Activated CD8-positive, alpha-beta memory T cell treated with anti-CD3 and anti-CD28 coated beads for 4 hours (primary cell): ENCODE data around the gene FLNB.
"Not testable (repeated sequence)": the region's sequence is repeated elsewhere in the genome, so short reads cannot be mapped to it uniquely, and the experiment has no call there.

ENCODE experiments used
- DNase-seq, 2 donors: peaks; one replicate each; pipeline ENCODE4 v3.0.0-alpha.2; 2020; ENCODE audit warnings: low read depth in 2 of 2

FLNB gene

DNA sequence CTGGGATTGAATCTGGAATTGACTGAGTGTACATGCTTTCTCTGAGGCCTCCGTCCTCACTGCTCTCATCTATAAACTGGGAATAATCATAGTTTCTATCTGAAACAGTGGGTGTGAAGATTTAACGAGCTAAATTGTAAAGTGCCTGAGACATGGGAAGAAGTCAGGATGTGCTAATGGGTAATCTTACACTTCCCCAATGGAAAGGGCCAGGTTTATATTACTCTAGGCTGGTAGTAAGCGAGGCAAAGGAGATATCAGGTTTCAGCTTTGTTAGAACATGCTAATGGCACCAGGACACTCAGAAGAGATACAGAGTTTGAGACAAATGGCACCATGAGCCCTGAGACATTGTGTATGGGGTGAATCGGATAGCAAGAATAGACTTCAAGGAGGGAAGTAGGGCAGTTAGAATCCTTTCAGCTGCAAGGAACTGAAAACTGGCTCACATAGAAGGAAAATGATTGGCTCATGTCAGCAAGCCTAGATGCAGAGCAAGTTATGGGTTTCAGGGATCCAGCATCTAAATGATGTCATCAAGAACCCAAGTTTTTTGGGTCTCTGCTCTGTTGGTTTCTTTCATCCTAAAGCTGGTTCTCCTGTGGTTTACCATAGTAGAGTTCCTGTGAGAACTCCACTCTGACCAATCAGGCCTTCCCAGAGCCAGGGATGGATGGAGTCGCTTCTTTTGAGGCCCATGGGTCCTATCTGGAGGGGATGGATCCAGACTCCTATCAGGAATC is 21.8 kb downstream of the FLNB start:
- no peak for DNase-seq

DNA sequence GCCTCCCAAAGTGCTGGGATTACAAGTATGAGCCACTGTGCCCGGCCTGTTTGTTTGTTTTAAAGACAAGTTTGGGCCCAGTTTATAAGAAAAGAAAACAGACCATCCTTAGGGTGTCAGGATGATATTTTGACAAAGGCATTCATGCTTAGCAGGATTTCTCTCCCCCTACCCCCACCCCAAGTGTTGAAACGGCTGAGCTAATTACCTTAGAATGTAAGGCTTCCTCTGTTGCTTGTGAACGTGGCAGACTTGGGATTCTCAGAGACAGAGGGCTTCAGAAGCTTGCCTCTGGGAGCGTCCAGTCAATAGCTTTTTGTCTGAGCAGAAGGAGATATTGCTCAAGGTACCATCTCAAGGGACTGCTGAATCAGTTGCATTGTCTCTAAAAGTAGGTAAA is 24.0 kb downstream of the FLNB start:
- DNase-seq: no peak

DNA sequence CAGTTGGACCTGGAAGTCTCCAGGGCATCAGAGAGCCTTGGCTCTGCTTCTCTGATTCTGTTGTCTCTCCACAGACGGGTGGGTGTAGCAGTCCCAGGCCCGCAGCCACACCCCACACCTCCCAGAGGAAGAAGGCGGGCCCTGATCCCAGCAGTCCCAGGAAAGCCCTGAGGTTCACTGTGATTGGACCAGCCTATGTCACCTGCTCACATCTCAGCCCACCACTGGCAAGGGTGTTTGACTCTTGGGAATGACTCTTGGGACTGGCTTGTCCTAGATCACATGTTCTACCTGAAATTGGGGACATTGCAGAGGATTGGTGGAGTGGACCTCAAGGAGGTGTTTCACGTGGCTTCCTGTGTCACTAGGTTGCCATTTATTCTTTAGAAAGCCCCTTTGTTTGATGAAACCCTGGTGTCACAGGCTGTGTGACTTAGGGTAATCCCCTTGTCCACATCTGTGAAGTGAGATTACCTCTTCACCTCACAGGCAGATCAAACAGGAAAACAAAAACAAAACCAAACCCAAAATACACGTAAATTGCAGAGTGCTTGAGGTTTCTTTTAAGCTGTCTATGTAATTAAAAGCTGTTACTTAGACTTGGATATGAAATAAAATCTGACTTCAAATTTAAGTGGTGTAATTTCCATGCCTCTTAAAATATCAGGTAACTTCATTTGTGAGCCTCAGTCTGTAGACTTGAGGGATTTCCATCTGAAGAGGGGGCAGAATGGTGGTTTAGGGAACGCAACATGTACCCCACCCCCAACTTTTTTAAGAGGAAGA is 26.7 kb downstream of the FLNB start:
- DNase-seq: peak in 1 of 2 donors; percentile 8

DNA sequence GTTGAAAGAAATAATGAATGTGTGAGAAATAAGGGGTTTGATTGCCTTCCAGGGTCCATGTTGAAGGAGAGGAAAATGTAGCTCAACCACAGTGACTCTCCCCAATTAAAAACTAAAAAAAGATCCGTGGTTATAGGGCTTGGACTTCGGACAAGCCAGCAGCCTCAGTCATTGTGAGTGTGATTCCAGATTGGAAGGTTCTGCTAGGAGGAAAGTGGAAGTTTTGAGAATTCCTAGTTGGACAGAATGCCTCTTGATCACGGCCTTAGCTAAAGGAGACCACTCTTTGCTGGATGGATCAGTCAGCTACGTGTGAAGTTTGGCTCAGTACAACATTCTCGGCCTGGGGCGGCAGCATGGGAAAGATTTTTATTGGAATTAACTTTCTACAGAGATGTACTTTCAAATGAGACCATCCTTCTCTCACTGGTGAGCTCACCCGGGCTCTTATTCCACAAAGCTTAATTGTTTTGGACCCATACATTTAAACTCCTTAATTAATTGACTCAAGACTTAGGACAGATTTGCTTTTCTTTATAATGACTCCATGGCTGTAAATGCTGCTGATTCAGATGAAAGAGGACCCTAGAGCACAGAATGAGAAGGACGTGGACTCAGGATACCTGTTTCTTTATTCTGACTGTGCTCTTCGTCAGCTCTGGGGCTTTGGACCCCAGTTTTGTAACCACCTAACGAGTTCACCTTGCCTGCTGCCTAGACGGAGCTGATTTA is 27.5 kb downstream of the FLNB start:
- no peak for DNase-seq

DNA sequence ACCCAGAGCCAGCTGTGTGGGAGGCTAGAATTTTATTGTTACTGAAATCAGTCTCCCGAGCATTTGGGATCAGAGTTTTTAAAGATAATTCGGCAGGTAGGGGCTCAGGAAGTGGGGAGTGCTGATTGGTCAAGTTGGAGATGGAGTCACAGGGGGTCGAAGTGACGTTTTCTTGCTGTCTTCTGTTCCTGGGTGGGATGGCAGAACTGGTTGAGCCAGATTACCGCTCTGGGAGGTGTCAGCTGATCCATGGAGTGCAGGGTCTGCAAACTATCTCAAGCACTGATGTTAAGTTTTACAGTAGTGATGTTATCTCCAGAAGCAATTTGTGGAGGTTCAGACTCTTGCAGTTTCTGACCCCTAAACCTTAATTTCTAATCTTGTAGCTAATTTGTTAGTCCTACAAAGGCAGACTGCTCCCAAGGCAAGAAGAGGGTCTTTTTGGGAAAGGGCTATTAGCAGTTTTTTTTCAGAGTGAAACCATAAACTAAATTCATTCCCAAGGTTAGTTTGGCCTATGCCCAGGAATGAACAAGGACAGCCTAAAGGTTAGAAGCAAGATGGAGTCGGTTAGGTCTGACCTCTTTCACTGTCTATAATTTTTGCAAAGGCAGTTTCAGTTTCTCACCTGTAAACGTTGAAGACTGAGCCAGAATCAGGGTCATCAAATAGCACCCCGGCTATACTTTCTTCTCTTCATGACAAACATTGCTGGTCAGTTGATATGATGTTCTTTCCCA is 28.2 kb downstream of the FLNB start:
- no peak for DNase-seq

DNA sequence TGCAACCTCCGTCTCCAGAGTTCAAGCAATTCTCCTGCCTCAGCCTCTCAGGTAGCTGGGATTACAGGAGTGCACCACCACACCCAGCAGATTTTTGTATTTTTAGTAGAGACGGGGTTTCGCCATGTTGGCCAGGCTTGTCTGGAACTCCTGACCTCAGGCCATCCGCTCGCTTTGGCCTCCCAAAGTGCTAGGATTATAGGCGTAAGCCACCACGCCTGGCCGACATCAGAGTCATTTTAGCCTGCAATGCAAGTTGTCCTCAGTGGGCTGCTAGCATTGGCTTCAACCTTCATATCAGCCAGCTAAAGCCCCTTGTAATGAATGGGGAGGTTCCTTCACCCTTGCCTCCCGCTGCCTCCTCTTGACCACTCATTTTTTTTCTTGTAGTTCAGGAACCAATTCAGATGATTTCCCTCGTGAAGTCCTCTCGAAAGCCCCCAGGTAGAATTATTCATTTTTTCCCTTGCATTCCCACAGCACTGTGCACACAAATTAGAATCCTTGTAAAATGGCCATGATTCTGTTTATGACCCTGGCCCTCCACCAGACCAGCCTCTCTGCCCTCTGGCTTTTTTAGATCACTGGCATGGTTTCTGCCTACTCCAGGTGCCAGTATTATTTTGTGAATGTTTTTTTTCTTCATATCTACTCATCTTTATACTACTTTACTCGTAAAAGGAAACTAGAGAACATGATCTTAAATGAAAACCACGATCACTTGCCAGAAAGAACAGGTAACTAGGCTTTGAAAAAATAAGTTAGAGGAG is 29.1 kb downstream of the FLNB start:
- no peak for DNase-seq

DNA sequence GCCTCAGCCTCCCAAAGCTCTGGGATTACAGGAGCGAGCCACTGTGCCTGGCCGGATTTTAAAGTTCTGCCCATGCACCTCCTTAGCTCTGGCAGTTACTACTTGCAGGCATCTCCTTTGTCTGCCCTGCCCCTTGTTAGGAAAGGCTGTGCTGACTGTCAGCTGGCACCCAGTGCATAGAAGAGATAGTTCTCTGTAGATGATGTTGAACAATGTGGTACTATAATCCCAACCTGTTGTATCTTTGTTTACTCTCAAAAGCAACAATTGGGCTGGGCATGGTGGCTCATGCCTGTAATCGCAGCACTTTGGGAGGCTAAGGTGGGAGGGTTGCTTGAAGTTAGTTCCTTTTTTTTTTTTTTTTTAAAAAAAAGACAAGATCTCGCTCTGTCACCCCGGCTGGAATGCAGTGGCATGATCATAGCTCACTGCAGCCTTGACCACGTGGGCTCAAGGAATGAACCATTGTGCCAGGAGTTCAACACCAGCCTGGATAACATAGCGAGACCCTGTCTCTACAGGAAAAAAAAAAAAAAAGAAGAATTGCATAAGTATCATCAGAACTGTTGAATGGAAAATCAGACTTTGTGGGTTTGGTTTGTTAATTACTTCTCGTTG is 30.6 kb downstream of the FLNB start:
- DNase-seq: no peak

DNA sequence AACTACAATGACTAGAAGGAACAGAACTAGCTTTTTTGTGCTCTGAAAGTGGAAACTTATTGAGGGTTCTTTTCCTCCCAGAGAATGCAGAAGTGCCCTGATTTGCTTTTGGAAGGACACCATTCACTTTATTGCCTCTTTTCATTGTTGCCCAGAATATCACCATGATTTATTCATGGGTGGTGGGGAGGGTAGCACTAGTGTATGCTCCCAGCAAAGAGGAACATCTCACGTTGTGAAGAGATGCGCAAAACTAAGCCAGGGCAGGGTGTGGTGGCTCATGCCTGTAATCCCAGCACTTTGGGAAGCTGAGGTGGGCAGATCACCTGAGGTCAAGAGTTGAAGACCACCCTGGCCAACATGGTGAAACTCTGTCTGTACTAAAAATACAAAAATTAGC is 31.4 kb downstream of the FLNB start:
- no peak for DNase-seq

DNA sequence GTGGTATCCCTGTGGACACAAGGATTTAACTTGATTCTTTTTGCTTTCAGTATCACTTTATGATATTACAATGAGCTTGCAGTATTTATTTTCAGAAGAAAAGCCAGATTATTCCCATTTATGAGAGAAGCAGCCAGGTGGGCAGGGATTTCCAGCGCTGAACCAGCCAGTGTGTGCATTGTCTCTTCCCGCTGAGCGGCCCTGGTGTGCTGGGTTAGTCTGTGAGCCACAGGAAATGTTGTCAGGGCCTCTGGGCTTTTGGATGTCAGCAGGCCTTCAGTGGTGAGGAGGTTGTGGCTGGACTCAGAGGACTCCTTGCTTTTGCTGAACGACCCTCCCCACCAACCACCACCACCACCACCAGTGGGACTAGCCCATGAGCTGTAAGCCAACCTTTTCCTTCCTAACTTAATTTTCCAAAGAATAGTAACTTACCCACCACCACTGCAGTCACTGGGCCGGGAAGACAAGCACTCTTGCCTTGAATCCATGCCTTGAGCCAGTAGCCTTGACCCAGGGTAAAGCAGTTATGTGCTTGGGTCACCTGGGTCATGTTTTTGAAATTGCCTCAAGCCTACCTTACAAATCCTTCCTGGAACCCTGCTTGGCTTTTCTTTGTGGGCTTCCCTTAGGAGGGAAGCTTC is 33.1 kb downstream of the FLNB start:
- DNase-seq: no peak

DNA sequence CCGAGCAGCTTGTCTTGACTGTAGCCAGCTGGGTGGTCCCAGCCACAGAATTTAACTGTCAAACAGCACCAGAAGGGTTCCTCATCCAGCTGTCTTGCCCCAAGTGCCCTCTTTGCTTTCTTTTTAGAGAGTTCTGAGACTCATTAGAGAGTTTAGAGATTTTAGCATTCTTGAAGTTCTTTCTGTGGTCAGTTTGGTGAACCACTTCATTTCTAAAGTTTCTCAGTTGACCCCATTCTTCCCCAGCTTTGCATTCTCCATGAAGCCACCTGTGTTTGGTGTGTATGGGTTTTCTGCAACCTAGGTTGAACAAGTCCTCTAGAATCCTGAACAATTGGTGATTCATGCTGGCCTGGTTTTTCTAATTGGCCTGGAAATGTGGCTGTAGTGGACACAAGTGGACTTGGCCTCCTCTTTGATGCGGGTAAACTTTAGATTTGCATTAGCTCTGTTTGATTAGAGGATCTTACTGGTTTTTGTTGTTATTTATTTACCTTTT is 33.7 kb downstream of the FLNB start:
- DNase-seq: no peak

DNA sequence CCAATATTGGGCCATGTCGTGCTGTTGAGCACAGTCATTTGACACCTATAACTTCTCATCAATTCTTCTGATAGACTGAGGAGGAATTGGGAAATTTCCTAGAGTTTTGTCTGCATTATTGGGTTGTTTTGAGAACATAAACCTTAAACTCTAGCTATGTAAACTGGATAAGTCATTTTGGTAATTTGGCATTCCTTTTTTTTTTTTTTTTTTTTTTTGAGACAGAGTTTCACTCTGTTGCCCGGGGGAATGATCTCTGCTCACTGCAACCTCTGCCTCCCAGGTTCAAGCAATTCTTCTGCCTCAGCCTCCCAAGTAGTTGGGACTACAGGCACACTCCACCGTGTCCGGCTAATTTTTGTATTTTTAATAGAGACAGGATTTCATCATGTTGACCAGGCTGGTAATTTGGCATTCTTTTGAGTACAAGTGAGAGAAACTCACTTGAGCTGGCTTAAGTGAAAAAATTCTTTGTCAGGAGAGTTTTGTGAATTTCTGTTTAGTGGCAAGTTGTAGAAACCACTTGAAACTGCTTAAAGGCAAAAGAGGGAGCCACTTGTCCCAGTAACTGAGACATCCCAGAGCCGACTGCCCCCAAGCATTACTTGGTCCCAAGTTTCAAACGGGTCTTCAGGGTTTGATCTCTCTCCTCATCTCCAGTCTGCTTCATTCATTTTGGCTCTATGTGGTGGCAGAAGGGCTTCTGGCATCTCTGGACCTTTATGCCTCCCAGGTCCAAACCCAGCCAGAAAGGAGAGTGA is 34.9 kb downstream of the FLNB start:
- DNase-seq: no peak

DNA sequence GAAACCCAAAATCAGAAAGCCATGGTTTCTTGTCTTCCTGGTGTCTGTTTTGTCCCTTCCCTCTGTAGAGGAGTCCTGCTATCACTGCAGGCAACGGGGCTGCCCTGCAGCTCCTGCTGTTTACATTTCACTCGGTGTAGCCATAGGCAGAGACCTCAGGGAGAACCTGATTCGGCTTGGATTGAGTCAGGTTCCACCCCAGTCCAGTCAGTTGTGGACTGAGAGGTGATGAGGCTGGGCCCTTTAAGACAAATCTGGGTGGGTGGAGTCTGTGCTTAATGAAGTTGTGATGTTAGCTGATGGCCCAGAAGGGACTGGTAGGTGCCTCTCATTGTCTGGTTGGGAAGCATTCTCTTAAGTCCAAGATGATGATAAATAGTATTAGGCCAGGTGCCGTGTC is 35.7 kb downstream of the FLNB start:
- no peak for DNase-seq

DNA sequence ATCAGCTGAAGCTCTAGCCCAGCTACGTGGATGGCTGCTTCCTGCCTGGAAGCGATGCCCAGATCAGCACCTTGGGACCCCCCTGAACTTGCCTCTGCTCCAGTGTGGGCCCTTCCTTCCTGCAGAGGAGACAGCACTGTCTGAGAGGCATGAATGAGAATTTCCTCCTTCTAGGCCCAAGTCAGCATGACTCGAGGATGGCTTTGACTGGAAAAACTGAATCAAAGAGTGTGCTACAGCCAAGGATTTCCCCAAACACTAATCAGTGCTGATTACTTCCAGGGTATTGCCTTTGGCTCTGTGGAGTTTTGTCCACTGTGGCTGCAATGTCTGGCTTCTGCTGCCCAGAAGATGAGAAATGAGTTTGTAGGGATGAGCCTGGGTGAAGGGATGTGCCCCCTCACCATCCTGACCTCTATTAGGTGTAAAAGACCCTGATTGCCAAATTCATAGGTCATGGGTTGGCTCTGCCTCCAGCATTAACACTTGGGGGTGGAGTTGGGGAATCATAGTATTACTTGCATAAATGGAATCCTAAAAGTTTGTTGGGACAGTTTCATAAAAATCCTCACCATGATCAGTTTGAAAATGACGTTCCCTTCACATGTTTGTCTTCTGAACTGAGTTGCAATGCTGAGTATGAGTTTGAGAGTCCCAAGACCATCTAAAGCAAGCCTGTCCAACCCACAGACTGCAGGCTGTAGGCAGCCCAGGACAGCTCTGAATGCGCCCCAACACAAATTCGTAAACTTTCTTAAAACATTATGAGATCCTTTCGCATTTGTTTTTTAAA is 36.7 kb downstream of the FLNB start:
- DNase-seq: no peak

DNA sequence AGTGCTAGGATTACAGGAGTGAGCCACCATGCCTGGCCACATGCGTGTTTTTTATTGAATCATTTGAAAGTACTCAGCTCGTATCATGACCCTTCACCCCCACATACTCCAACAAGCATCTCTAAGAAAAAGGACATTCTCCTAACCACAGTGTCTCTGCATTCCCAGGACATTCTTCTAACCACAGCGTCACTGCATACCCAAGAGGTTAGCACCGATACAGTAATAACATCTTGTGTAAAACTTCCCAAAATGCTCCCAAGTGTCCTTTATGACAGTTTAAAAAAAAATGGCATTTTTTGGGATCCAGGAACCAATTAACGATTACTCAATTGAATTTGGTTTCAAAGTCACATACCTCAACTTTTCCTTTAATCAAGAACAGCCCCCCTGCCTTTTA is 39.6 kb downstream of the FLNB start:
- DNase-seq: no peak

DNA sequence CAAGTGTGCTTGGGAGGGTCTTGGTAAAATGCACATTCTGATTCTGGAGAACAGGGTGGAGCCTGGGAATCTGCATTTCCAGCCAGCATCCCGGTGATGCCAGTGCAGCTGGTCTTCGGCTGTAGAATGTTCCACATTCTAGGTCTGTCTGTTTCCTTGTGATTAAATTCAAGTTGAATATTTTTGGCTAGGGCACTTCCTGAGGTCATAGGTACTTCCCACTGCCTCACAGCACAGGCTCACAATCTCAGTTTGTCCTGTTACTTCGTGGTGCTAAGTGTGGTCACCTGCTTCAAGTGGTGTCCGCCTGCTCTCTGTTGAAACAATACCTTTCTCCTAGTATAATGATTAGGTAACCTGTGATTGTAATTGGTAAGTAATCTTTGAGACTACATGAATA is 40.1 kb downstream of the FLNB start:
- DNase-seq: no peak

DNA sequence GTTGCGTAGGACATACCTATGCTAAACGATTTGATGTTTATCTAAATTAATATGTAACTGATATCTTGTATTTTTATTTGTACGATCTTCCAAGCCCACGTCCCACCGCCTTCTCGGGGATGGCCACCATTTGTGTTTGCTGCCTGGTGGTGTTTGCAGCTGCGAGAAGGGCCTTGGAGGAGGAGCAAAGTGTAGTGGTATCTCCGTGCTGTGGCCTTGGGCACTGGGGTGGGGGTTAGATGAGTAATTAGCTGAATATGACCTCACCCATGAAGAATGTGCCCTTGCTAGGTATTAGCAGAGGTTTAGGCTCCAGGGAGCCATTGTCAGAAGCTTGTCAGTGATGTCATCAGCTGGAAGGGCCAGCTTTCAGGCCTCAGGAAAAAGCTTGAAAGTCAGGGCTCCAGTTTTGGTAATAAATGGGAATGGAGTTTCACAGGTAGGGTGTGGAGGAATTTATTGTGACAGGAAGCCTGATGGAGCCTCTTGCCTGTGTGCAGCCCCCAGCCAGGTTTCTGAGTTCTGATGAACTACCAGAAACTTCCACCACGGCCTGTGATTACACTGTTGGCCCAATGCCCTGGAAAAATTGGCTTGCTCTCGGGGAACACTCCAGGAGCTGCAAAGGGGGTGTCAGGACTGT is 41.0 kb downstream of the FLNB start:
- no peak for DNase-seq

DNA sequence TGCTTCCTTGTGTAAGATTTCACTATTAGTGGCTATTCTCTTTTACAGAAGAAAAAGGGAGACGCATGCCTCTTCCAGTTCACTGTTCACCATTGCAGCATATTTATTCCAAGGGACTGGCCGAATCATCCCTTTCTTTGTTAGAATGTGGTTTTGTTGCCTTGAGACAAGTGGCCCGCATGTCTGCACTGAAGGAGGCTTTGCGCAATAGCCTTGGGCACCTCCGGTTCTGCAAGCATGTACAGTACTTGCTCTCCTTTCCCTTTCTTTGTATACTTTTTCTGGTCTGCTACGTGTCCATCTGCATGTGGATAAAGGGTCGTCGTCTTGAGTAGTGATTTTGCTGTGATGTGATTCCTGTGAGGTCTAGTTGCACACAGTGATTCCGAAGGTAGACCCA is 43.0 kb downstream of the FLNB start:
- no peak for DNase-seq

DNA sequence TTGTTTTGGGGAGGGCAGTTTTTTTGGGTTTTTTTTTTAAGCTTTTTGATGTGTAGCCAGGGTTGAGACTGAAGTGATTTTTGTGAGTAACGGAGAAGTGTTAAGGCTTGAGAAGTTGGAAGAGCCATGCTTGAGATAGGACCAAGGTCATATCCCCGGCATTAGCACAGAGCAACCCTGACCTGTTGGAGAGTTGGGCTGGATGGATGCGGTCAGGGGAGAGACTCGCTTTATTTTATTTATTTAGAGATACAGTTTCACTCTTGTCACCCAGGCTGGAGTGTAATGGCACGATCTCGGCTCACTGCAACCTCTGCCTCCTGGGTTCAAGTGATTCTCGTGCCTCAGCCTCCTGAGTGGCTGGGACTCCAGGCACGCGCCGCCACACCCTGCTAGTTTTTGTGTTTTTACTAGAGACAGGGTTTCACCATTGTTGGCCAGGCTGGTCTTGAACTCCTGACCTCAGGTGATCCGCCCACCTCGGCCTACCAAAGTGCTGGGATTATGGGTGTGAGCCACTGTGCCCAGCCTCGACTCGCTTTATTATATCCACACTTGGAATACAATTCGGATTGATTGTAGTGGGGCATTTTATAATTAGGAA is 43.5 kb downstream of the FLNB start:
- DNase-seq: not testable (repeated sequence)
